HG03457 (cell line): ENCODE results near the gene ROCK2.
"Not testable (repeated sequence)": the region's sequence is repeated elsewhere in the genome, so short reads cannot be mapped to it uniquely, and the experiment has no call there.

Source experiments
- ATAC-seq: cut with Tn5 transposase; IDR thresholded peaks from one replicate; pipeline ENCODE4 v1.9.1; 2021; ENCODE audit warnings: moderate number of reproducible peaks; ENCODE audit not compliant: unreplicated experiment

ROCK2 gene

GRCh38 chr2:11342551-11343367 is 1.7 kb downstream of the ROCK2 start:
- no peak for ATAC-seq

GRCh38 chr2:11340717-11341116 is 3.7 kb downstream of the ROCK2 start:
- no peak for ATAC-seq

- no peak for ATAC-seq
Measured at GRCh38 chr2:11339508-11340083, 4.8 kb downstream of the ROCK2 start.

- no peak for ATAC-seq
Measured at GRCh38 chr2:11338580-11338979, 5.9 kb downstream of the ROCK2 start.

- ATAC-seq, result no peak
Measured at GRCh38 chr2:11337909-11338308, 6.5 kb downstream of the ROCK2 start.

GRCh38 chr2:11336189-11336588 is 8.2 kb downstream of the ROCK2 start:
- ATAC-seq, result no peak

- no peak for ATAC-seq
Measured at GRCh38 chr2:11333427-11334183, 10.8 kb downstream of the ROCK2 start.

GRCh38 chr2:11332596-11332995 is 11.8 kb downstream of the ROCK2 start:
- no peak for ATAC-seq

GRCh38 chr2:11330457-11331142 is 13.8 kb downstream of the ROCK2 start:
- no peak for ATAC-seq

GRCh38 chr2:11329776-11330175 is 14.7 kb downstream of the ROCK2 start:
- no peak for ATAC-seq

GRCh38 chr2:11328522-11328921 is 15.9 kb downstream of the ROCK2 start:
- not testable (repeated sequence) for ATAC-seq

- ATAC-seq, result no peak
Measured at GRCh38 chr2:11327871-11328270, 16.6 kb downstream of the ROCK2 start.

- no peak for ATAC-seq
Measured at GRCh38 chr2:11326677-11327211, 17.7 kb downstream of the ROCK2 start.

GRCh38 chr2:11325961-11326676 is 18.3 kb downstream of the ROCK2 start:
- ATAC-seq, result no peak

GRCh38 chr2:11321847-11322246 is 22.6 kb downstream of the ROCK2 start:
- no peak for ATAC-seq

GRCh38 chr2:11320698-11321492 is 23.5 kb downstream of the ROCK2 start:
- ATAC-seq, result no peak

GRCh38 chr2:11319939-11320338 is 24.5 kb downstream of the ROCK2 start:
- no peak for ATAC-seq

- ATAC-seq, result no peak
Measured at GRCh38 chr2:11315074-11315705, 29.2 kb downstream of the ROCK2 start.

- ATAC-seq, result no peak
Measured at GRCh38 chr2:11314487-11314886, 29.9 kb downstream of the ROCK2 start.
